ENCODE results near the gene FAM161B. TPM values are rescaled to one million over a fixed set of nuclear protein-coding genes. Genes with fewer than 3 reads are reported as not detected.

FAM161B gene
- total and polyA plus RNA-seq, 10 donors, result 1.8 to 4.6 (median 3.0) TPM

DNA sequence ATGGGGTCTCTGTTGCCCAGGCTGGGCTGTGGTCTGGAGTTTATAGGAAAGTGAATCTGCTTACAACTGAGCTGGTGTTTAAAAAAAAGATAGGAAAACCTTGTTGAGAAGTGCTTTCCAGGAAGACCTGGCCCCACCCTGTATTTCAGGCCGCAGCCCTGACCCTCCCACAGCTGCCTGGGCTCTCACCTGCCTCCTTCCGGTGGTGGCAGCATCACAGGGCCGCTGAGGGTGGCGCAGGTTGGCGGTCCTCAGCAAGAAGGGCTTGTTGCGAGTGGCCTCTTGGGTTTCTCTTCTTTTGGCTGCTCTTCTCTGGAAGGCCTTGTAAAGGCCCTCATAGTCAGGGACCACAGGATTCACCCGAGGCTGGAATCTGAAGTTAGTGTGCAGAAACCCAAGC, 7.7 kb downstream of the FAM161B start:
- 77 to 90% (median 78%) methylated on average over 7 of the region's 7 CpGs for WGBS, 5 donors
- H3K27ac ChIP-seq, result peak overlapping the region in 6 of 8 donors; percentile 5 to 61 (median 54)
- intact Hi-C loops (cut with DNase I; ENCODE audit: low total_unique reads), result no loop called here

DNA sequence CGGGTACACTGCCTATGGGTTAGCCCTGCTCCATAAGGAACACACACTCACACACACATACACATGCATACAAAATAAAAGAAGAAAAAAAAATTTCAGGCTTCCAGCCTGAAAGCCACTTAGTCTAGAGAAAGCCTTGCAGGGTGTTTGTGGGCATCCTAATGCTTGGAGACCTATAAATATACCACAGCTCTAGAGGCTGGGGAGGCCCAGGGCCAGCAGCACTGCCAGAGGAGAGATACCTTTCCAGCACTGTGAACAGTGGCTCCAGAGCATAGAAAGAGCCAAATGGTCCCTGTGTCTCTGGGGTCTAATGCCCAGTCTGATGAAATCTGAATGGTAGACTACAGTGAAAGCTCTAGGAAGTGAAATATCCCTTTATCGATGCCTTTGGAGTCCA, 12.9 kb downstream of the FAM161B start:
- peaks cover 0 to 85% (median 46%) of the 10 kb centered on the region in 6 donors for H3K36me3 ChIP-seq
- DNase-seq, result no peak
- TF ChIP-seq POLR2AphosphoS5 (IDR thresholded peaks at IDR 0.05) (no peak), POLR2A (IDR thresholded peaks at IDR 0.05) (no peak)
- TF ChIP-seq, protein P1, sequence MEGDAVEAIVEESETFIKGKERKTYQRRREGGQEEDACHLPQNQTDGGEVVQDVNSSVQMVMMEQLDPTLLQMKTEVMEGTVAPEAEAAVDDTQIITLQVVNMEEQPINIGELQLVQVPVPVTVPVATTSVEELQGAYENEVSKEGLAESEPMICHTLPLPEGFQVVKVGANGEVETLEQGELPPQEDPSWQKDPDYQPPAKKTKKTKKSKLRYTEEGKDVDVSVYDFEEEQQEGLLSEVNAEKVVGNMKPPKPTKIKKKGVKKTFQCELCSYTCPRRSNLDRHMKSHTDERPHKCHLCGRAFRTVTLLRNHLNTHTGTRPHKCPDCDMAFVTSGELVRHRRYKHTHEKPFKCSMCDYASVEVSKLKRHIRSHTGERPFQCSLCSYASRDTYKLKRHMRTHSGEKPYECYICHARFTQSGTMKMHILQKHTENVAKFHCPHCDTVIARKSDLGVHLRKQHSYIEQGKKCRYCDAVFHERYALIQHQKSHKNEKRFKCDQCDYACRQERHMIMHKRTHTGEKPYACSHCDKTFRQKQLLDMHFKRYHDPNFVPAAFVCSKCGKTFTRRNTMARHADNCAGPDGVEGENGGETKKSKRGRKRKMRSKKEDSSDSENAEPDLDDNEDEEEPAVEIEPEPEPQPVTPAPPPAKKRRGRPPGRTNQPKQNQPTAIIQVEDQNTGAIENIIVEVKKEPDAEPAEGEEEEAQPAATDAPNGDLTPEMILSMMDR (IDR thresholded peaks at IDR 0.05 in 8 of 11, conservative IDR thresholded peaks at IDR 0.05 in 3 of 11), result no peak
- no peak overlapping the region for H3K27ac ChIP-seq
- peaks cover 0 to 2% (median under 1%) of the 10 kb centered on the region in 6 donors for H3K4me1 ChIP-seq
- no peaks in the 10 kb centered on the region for H3K9me3 ChIP-seq
- 88 to 100% (median 96%) methylated on average over 2 of the region's 2 CpGs for WGBS, 5 donors
- no peak overlapping the region for H3K4me3 ChIP-seq
- no peaks in the 10 kb centered on the region for H3K27me3 ChIP-seq (replicated peaks in 1 of 7)
- intact Hi-C loops (cut with DNase I; ENCODE audit: low total_unique reads), result no loop called here

More for the DNA sequence above, 7.7 kb downstream of the FAM161B start:
- DNase-seq, result no peak
- peaks cover 0 to 28% (median 10%) of the 10 kb centered on the region in 6 donors for H3K4me1 ChIP-seq
- TF ChIP-seq, protein P1 (IDR thresholded peaks at IDR 0.05 in 8 of 11, conservative IDR thresholded peaks at IDR 0.05 in 3 of 11), result no peak
- no peak for TF ChIP-seq POLR2AphosphoS5 (IDR thresholded peaks at IDR 0.05)
- no peak for TF ChIP-seq POLR2A (IDR thresholded peaks at IDR 0.05)
- H3K36me3 ChIP-seq, result peaks cover 0 to 74% (median 29%) of the 10 kb centered on the region in 6 donors
- no peaks in the 10 kb centered on the region for H3K9me3 ChIP-seq
- H3K4me3 ChIP-seq, result no peak overlapping the region
- no peaks in the 10 kb centered on the region for H3K27me3 ChIP-seq (replicated peaks in 1 of 7)

DNA sequence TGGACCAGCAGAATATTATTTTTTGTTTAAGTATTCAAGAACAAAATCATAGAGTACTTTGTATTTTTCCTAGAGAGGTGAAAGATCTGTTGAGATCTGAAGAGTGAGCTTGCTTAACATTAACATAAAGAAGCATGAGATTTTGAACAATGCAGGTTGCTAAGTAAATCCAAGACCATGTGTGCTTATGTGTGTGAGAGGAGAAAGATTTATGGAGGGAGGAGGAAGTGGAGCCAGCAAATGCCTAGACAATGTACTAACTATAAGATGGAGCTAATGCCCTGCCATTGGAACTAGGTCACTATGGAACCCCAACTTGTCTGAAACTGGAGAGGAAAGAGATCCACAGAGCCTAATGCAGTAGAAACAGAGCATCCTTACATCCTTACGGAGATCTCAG, 13.3 kb downstream of the FAM161B start:
- H3K27ac ChIP-seq, result no peak overlapping the region
- no peaks in the 10 kb centered on the region for H3K4me1 ChIP-seq
- no peaks in the 10 kb centered on the region for H3K27me3 ChIP-seq (replicated peaks in 1 of 7)
- DNase-seq, result no peak
- TF ChIP-seq POLR2AphosphoS5 (IDR thresholded peaks at IDR 0.05) (no peak), POLR2A (IDR thresholded peaks at IDR 0.05) (no peak)
- TF ChIP-seq, protein P1 (IDR thresholded peaks at IDR 0.05 in 8 of 11, conservative IDR thresholded peaks at IDR 0.05 in 3 of 11), result no peak
- no peak overlapping the region for H3K4me3 ChIP-seq
- no peaks in the 10 kb centered on the region for H3K9me3 ChIP-seq
- WGBS, 5 donors, result 83 to 100% (median 96%) methylated on average over 1 of the region's 1 CpG
- intact Hi-C loops (cut with DNase I; ENCODE audit: low total_unique reads), result no loop called here
- H3K36me3 ChIP-seq, result peaks cover 0 to 89% (median 51%) of the 10 kb centered on the region in 6 donors

DNA sequence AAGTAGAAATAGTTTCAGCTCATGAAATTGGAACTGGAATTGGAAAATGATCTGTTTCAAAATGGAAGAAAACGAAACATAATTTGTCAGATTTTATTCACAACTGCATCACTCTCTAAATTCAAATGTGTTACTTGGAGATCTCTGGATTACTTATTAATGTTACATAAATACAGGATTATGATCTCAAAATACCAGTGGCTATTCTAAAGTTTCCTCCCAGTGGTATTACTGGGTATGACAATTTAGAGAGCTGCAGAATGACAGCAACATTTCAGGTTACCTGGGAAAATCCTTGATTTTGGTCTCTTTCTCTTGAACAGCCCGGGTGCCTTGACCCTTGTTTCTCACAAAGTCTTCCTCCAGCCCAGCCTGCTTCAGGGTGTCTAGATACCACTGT, 14.2 kb downstream of the FAM161B start:
- 82 to 93% (median 89%) methylated on average over 2 of the region's 2 CpGs for WGBS, 5 donors

More for the DNA sequence above, 14.2 kb downstream of the FAM161B start:
- no peak for DNase-seq
- H3K27ac ChIP-seq, result no peak overlapping the region
- H3K4me3 ChIP-seq, result no peak overlapping the region
- no peaks in the 10 kb centered on the region for H3K4me1 ChIP-seq
- H3K27me3 ChIP-seq (replicated peaks in 1 of 7), result no peaks in the 10 kb centered on the region
- no peaks in the 10 kb centered on the region for H3K9me3 ChIP-seq
- peaks cover 0 to 91% (median 55%) of the 10 kb centered on the region in 6 donors for H3K36me3 ChIP-seq
- intact Hi-C loops (cut with DNase I; ENCODE audit: low total_unique reads), result no loop called here
- TF ChIP-seq, protein P1 (IDR thresholded peaks at IDR 0.05 in 8 of 11, conservative IDR thresholded peaks at IDR 0.05 in 3 of 11), result peak in 2 of 11 experiments; percentile 8 to 14
- no peak for TF ChIP-seq POLR2A (IDR thresholded peaks at IDR 0.05)
- TF ChIP-seq POLR2AphosphoS5 (IDR thresholded peaks at IDR 0.05), result no peak
